Measurements from ENCODE around the gene TEX55.
"Not testable (repeated sequence)": the region's sequence is repeated elsewhere in the genome, so short reads cannot be mapped to it uniquely, and the experiment has no call there.

TEX55 gene

DNA sequence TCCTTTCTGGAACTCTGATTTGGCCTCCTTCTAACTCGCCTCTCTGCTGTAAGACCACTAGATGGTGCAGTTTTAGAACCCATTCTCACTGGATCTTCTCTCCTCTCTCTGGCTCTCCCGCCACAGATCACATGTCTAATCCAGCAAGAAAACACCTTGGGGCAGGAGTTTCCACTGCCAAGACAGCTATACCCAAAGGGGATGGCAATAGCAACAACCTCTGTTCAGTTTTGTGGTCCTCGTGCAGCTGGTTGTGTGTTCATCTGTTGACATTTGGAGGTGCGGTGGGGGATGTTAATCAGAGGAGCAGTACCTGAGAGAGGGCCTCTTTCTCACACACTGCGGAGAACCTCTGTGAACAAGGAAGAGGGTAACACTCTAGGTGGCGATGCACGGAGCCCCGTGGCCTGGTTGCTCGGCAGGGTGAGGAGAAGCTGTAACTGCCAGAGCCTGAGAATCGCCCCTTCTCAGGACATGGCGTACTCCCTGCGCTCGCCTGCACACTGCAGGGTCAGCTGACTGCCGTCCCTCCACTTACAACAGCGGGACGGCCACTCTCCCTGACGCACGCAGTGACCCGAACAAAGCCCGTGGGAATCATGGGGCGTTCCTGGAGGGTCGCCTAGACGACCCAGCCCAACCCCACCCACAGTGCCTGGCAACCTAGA lies at the start of gene TEX55:
TSS of gene TEX55 (plus strand) at position 666 of the 668 bp plus-strand sequence. CDS start 25 bp downstream, outside the sequence.
- Mint-ChIP-seq H3K36me3 (no peaks in the 10 kb centered on the region), H3K27me3 (no peaks in the 10 kb centered on the region), H3K4me1 (no peaks in the 10 kb centered on the region), H3K4me3 (no peak within 1 kb of the TSS), H3K9me3 (no peaks in the 10 kb centered on the region), H3K27ac (no peak within 1 kb of the TSS)
- peak; percentile 34 for DNase-seq
- CTCF ChIA-PET = interaction anchor here (0.9 to 4.7 kb wide), 7 partner anchors 61 to 535 kb away, joined by 3 to 69 read pairs (median 4); partner anchors contain the start of gene B4GALT4

DNA sequence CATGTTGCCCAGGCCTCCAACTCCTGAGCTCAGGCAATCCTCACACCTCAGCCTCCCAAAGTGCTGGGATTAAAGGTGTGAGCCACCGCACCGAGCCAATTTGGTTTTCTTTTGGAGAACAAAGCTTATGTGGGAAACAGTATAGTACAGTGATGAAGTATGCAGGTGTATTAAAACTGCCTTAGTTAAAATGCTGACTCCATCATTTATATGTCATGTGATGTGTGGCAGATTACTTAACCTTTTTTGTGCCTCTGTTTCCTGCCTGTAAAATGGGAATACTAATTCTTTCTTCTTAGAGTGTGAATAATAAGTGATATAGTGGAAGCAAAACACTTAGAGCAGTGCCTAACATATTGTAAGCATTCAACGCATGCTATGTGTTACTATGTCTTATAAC lies 48.0 kb upstream of the TEX55 start:
- Mint-ChIP-seq H3K4me3 (no peak overlapping the region), H3K27me3 (peaks cover 5% of the 10 kb centered on the region), H3K4me1 (no peaks in the 10 kb centered on the region), H3K9me3 (no peaks in the 10 kb centered on the region), H3K27ac (no peak overlapping the region), H3K36me3 (no peaks in the 10 kb centered on the region)
- DNase-seq = no peak
- CTCF ChIA-PET = interaction anchor here (0.6 to 12.9 kb wide), 9 partner anchors 9 to 334 kb away, joined by 3 to 259 read pairs (median 4); partner anchors contain the start of gene IGSF11

DNA sequence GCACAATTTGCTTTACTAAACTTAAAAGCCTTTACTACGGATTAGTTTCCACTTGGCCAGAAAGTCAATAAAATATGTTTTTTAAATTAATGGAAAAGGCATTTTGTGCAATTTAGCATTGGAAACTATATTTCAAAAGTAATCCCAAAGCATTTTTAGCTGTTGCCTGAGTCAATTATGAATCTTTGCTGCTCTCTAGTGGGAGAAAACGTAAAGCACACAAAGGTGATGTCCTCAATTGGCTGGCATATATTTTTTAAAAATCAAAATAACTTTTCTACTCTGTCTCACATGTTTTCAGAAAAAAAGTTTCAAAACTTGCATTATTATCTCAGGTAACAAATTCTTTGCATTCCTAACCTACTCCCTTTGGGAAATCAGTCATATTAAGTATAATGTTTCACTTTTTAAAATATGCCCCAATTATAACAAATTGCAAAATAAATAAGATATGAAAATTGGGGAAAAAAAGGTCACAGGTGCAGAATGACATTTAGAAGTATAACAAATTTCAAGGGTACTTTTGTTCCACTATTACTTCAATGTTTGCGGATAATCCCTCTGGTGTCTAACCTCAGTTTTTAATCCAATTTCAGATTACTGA lies 47.2 kb upstream of the TEX55 start:
- no peaks in the 10 kb centered on the region for H3K36me3 Mint-ChIP-seq
- no peak for DNase-seq
- no peaks in the 10 kb centered on the region for H3K9me3 Mint-ChIP-seq
- no peaks in the 10 kb centered on the region for H3K4me1 Mint-ChIP-seq
- peaks cover 5% of the 10 kb centered on the region for H3K27me3 Mint-ChIP-seq
- H3K27ac Mint-ChIP-seq = no peak overlapping the region
- CTCF ChIA-PET = interaction anchor here (0.6 to 12.9 kb wide), 6 partner anchors 9 to 334 kb away, joined by 3 to 259 read pairs (median 5); partner anchors contain the start of gene IGSF11
- H3K4me3 Mint-ChIP-seq = no peak overlapping the region

DNA sequence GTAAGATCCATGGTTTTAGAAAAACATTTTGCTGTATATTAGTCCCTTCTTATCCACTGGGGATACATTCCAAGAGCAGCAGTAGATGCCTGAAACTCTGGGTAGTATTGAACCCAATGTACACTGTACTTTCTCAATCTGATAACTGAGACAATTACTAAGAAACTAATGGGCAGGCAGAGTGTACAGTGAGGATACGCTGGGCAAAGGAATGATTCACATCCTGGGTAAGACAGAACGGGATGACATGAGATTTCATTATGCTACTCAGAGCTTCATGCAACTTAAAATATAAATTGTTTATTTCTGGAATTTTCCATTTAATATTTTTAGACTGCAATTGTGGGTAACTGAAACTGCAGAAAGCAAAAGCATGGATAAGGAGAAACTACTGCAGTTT lies 46.2 kb upstream of the TEX55 start:
- Mint-ChIP-seq H3K36me3 (no peaks in the 10 kb centered on the region), H3K9me3 (no peaks in the 10 kb centered on the region), H3K4me1 (no peaks in the 10 kb centered on the region), H3K4me3 (no peak overlapping the region), H3K27me3 (peaks cover under 1% of the 10 kb centered on the region), H3K27ac (no peak overlapping the region)
- CTCF ChIA-PET = interaction anchor here (0.7 to 12.9 kb wide), 3 partner anchors 66 to 581 kb away, joined by 3 to 259 read pairs (median 4); no protein-coding TSS in a partner anchor
- DNase-seq = no peak

DNA sequence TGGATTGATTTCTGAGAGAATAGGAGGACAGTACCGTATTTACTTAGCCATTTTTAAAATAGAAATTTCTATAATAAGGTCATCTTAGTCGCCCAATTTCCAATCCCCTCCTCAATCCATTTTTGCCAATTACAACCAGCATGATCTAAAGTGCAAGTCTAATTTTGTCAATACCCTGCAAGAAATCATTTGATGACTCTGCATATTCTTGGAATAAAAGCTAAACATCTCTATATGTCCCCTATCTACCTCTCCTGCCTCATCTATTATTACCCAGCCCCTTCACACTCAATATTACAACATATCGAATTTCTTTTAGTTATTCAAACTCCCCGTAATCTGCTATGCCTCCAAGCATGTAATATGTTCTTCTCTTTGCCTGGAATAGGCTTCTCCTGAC lies 41.9 kb upstream of the TEX55 start:
- no peak for DNase-seq
- H3K27me3 Mint-ChIP-seq = no peaks in the 10 kb centered on the region
- no peak overlapping the region for H3K4me3 Mint-ChIP-seq
- H3K27ac Mint-ChIP-seq = no peak overlapping the region
- H3K36me3 Mint-ChIP-seq = no peaks in the 10 kb centered on the region
- CTCF ChIA-PET = interaction anchor here (0.8 to 2.7 kb wide), 5 partner anchors 69 to 222 kb away, joined by 3 to 9 read pairs (median 4); partner anchors contain the start of genes B4GALT4 and IGSF11
- H3K9me3 Mint-ChIP-seq = no peaks in the 10 kb centered on the region
- H3K4me1 Mint-ChIP-seq = no peaks in the 10 kb centered on the region

DNA sequence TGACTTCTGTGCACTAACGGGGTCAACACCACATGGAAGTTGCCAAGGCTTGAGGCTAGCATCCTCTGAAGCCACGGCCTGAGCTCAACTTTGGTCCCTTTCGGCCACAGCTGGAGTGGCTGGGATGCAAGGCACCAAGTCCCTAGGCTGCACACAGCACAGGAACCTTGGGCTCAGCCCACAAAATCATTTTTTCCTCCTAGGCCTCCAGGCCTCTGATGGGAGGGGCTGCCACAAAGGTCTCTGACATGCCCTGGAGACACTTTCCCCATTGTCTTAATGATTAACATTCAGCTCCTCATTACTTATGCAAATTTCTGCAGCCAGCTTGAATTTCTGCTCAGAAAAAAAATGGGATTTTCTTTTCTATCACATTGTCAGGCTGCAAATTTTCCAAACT lies 27.6 kb upstream of the TEX55 start:
- DNase-seq, H3K4me1 Mint-ChIP-seq, H3K4me3 Mint-ChIP-seq, H3K36me3 Mint-ChIP-seq, H3K27ac Mint-ChIP-seq, CTCF ChIA-PET, H3K27me3 Mint-ChIP-seq: not testable (repeated sequence)
- H3K9me3 Mint-ChIP-seq = peaks cover 17% of the 10 kb centered on the region

DNA sequence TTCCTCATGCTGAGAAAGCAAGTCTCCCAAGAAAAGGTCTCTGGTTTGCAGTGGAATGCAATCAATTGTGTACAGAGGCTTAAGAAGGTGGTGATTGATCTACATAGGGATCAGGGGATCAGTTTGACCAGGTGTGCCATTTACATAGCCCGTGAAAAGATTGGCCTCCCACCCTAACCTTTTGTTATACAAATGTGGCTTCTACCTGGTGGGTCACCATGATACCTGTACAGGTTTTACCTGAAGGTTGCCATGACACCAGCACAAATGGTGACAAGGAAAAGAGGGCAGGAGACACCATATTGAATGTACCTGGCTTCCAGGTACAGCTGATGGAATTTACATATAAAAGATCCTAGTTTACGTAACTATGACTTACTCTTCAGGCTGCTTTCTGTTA lies 25.5 kb upstream of the TEX55 start:
- CTCF ChIA-PET = no interaction called here
- Mint-ChIP-seq H3K27me3 (peaks cover 8% of the 10 kb centered on the region), H3K9me3 (peaks cover 13% of the 10 kb centered on the region), H3K4me3 (no peak overlapping the region), H3K36me3 (no peaks in the 10 kb centered on the region), H3K4me1 (no peaks in the 10 kb centered on the region), H3K27ac (no peak overlapping the region)
- DNase-seq = no peak

DNA sequence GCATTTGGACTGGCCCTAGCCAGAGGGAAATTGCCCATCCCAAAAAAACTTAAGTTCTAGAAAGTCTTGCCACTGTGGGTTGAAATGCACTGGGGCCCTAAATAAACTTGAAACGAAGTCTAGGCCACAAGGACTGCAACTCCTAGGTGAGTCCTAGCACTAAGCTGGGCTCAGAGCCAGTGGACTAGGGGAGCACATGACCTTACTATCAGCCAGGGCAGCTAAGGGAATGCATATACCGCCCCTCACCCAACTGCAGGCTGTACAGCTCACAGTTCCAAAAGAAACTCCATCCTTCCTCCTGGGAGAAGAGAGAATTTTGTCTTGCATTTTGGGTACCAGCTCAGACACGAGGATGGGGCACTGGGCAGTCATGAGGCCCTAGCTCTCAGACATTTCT lies 23.6 kb upstream of the TEX55 start:
- peaks cover 8% of the 10 kb centered on the region for H3K27me3 Mint-ChIP-seq
- peaks cover 8% of the 10 kb centered on the region for H3K9me3 Mint-ChIP-seq
- CTCF ChIA-PET = interaction anchor here (1.2 to 1.9 kb wide), 2 partner anchors 119 to 231 kb away, joined by 3 to 7 read pairs; no protein-coding TSS in a partner anchor
- no peak overlapping the region for H3K27ac Mint-ChIP-seq
- H3K4me1 Mint-ChIP-seq = no peaks in the 10 kb centered on the region
- H3K36me3 Mint-ChIP-seq = no peaks in the 10 kb centered on the region
- no peak for DNase-seq
- H3K4me3 Mint-ChIP-seq = no peak overlapping the region

DNA sequence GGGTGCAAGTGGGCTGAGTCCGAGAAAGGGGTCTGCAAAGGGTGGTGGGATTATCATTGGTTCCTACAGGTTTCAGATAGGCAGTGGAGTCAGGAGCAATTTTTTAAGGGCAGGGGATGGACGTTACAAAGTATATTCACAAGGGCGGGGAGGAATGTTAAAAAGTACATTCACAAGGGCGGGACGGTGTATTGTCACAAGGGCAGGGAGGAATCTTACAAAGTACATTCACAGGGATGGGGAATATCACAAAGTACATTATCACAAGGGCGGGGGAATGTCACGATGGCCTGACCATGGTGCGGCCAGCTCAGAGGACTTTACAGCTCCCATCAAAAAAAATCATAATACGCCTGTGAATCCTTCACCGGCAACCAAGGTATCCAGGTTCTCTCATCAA lies 20.6 kb upstream of the TEX55 start:
- Mint-ChIP-seq H3K36me3 (no peaks in the 10 kb centered on the region), H3K9me3 (no peaks in the 10 kb centered on the region), H3K27ac (no peak overlapping the region), H3K4me1 (no peaks in the 10 kb centered on the region), H3K4me3 (no peak overlapping the region), H3K27me3 (no peaks in the 10 kb centered on the region)
- CTCF ChIA-PET = no interaction called here
- DNase-seq = no peak

DNA sequence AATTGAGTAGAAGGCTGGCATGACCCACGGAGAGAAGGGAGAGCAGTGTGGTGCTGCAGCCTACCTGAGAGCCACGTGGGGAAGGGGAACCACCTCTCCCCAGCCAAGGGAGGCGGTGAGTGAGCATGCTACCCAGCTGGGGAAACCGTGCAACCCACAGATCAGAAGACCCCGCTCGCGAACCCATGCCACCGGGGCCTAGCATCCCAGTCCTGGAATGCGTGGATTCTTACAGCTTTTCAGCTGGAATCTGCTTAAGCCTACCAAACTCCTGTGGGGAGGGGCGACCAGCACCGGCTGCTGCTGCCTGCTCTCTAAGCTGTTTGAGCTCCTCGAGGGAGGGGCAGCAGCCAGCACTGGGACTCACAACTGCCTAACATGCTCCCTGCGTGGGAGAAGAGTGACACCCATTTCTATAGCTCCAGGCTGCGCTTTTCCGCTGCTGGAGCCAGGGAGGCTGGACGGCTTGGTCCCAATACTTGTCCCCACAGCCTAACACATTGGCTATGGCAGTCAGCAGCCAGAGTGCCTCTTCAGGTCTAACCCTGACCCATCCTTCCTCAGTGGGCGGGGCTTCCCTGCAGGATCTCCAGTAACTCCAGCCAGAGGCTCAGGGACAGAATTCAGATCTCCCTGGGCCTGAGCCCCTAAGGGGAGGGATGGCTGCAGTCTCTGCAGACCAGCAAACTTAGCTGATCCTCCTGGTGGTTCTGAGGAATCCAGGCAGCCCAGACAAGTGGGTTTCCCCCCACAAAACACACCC lies 20.0 kb upstream of the TEX55 start:
- H3K4me3 Mint-ChIP-seq = no peak overlapping the region
- H3K27ac Mint-ChIP-seq = no peak overlapping the region
- DNase-seq = no peak
- no peaks in the 10 kb centered on the region for H3K9me3 Mint-ChIP-seq
- H3K36me3 Mint-ChIP-seq = no peaks in the 10 kb centered on the region
- CTCF ChIA-PET = no interaction called here
- H3K4me1 Mint-ChIP-seq = no peaks in the 10 kb centered on the region
- no peaks in the 10 kb centered on the region for H3K27me3 Mint-ChIP-seq

DNA sequence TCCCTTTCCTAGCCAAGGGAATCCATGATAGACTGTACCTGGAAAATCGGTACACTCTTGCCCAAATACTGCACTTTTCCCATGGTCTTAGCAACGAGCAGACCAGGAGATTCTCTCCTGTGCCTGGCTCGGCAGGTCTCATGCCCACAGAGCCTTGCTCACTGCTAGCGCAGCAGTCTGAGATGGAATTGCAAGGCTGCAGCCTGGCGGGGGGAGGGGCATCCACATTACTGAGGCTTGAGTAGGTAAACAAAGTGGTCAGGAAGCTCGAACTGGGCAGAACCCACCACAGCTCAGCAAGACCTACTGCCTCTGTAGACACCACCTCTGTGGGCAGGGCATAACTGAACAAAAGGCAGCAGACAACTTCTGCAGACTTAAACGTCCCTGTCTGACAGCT lies 15.7 kb upstream of the TEX55 start:
- H3K4me1 Mint-ChIP-seq, H3K9me3 Mint-ChIP-seq, H3K27me3 Mint-ChIP-seq, CTCF ChIA-PET, DNase-seq, H3K36me3 Mint-ChIP-seq, H3K27ac Mint-ChIP-seq, H3K4me3 Mint-ChIP-seq: not testable (repeated sequence)

DNA sequence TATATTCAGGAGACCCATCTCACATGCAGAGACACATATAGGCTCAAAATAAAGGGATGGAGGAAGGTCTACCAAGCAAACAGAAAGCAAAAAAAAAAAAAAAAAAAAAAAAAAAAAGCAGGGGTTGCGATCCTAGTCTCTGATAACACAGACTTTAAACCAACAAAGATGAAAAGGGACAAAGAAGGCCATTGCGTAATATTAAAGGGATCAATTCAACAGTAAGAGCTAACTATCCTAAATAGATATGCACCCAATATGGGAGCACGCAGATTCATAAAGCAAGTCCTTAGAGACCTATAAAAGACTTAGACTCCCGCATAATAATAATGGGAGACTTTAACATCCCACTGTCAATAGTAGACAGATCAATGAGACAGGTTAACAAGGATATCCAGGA lies 13.7 kb upstream of the TEX55 start:
- H3K27me3 Mint-ChIP-seq, H3K4me1 Mint-ChIP-seq, H3K9me3 Mint-ChIP-seq, CTCF ChIA-PET, H3K36me3 Mint-ChIP-seq, DNase-seq, H3K27ac Mint-ChIP-seq, H3K4me3 Mint-ChIP-seq: not testable (repeated sequence)

DNA sequence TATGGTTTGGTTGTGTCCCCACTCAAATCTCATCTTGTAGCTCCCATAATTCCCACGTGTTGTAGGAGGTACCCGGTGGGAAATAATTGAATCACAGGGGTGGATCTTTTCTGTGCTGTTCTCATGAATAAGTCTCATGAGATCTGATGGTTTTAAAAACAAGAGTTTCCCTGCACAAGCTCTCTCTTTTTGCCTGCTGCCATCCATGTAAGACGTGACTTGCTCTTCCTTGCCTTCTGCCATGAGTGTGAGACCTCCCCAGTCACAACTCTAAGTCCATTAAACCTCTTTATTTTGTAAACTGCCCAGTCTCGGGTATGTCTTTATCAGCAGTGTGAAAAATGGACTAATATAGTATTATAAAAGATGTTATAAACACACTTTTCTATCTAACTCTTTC lies 6.6 kb upstream of the TEX55 start:
- H3K9me3 Mint-ChIP-seq, H3K4me3 Mint-ChIP-seq, CTCF ChIA-PET, H3K4me1 Mint-ChIP-seq, DNase-seq, H3K27ac Mint-ChIP-seq, H3K36me3 Mint-ChIP-seq, H3K27me3 Mint-ChIP-seq: not testable (repeated sequence)

DNA sequence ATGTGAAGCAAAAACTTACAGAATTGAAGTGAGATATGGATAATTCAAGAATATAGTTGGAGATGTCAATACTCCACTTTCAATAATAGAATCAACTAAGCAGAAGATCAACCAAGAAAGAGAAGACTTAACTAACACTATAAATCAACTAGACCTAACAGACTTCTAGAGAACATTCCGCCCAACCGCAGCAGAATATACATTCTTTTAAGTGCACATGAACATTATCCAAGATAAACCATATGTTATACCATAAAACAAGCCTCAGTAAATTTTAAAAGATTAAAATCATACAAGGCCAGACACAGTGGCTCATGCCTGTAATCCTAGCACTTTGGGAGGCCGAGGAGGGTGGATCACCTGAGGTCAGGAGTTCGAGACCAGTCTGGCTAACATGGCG lies 5.5 kb upstream of the TEX55 start:
- Mint-ChIP-seq H3K27me3 (no peaks in the 10 kb centered on the region), H3K36me3 (no peaks in the 10 kb centered on the region), H3K4me3 (no peak overlapping the region), H3K27ac (no peak overlapping the region), H3K4me1 (no peaks in the 10 kb centered on the region), H3K9me3 (no peaks in the 10 kb centered on the region)
- DNase-seq = no peak
- CTCF ChIA-PET = no interaction called here
